ENCODE measurements around the gene CERS6.

CERS6 gene

GRCh38 chr2:168736649-168737445 lies 280.8 kb downstream of the CERS6 start:
- in situ Hi-C loops (cut with MboI; ENCODE audit: low pct_unique_long_range_greater_than_20kb, low sequenced_read_pairs, unreplicated experiment) = no loop called here
- TF ChIP-seq CTCF (IDR thresholded peaks at IDR 0.05; ENCODE audit: extremely low read depth, insufficient read depth, missing control alignments) = no peak
- no peak for DNase-seq (ENCODE audit: low spot score)

GRCh38 chr2:168738062-168738461 lies 282.0 kb downstream of the CERS6 start:
- in situ Hi-C loops (cut with MboI; ENCODE audit: low pct_unique_long_range_greater_than_20kb, low sequenced_read_pairs, unreplicated experiment) = no loop called here
- TF ChIP-seq CTCF (IDR thresholded peaks at IDR 0.05; ENCODE audit: extremely low read depth, insufficient read depth, missing control alignments) = no peak
- DNase-seq (ENCODE audit: low spot score) = no peak

- no peak for DNase-seq (ENCODE audit: low spot score)
- no peak for TF ChIP-seq CTCF (IDR thresholded peaks at IDR 0.05; ENCODE audit: extremely low read depth, insufficient read depth, missing control alignments)
- in situ Hi-C loops (cut with MboI; ENCODE audit: low pct_unique_long_range_greater_than_20kb, low sequenced_read_pairs, unreplicated experiment) = no loop called here
Measured at GRCh38 chr2:168740360-168740759, 284.3 kb downstream of the CERS6 start.

- no peak for DNase-seq (ENCODE audit: low spot score)
- in situ Hi-C loops (cut with MboI; ENCODE audit: low pct_unique_long_range_greater_than_20kb, low sequenced_read_pairs, unreplicated experiment) = no loop called here
- no peak for TF ChIP-seq CTCF (IDR thresholded peaks at IDR 0.05; ENCODE audit: extremely low read depth, insufficient read depth, missing control alignments)
Measured at GRCh38 chr2:168740788-168741187, 284.7 kb downstream of the CERS6 start.

GRCh38 chr2:168742258-168742932 lies 286.3 kb downstream of the CERS6 start:
- in situ Hi-C loops (cut with MboI; ENCODE audit: low pct_unique_long_range_greater_than_20kb, low sequenced_read_pairs, unreplicated experiment) = no loop called here
- DNase-seq (ENCODE audit: low spot score) = no peak
- TF ChIP-seq CTCF (IDR thresholded peaks at IDR 0.05; ENCODE audit: extremely low read depth, insufficient read depth, missing control alignments) = no peak

- in situ Hi-C loops (cut with MboI; ENCODE audit: low pct_unique_long_range_greater_than_20kb, low sequenced_read_pairs, unreplicated experiment) = no loop called here
- TF ChIP-seq CTCF (IDR thresholded peaks at IDR 0.05; ENCODE audit: extremely low read depth, insufficient read depth, missing control alignments) = no peak
- DNase-seq (ENCODE audit: low spot score) = no peak
Measured at GRCh38 chr2:168744844-168745243, 288.8 kb downstream of the CERS6 start.
